GM19099 (cell line): ENCODE data around the gene SEC24D.

Experiments used
- POLR2A ChIP-seq: IDR thresholded peaks from 3 replicates; pipeline ENCODE4 v1.6.1; 2011; ENCODE audit warnings: low read depth; ENCODE audit not compliant: insufficient read length; ENCODE audit errors: extremely low read depth

SEC24D gene

GRCh38 chr4:118821590-118822293 is 14.2 kb downstream of the SEC24D start:
- TF ChIP-seq POLR2A: no peak

GRCh38 chr4:118817178-118817930 is 18.6 kb downstream of the SEC24D start:
- TF ChIP-seq POLR2A: no peak

GRCh38 chr4:118816538-118817177 is 19.3 kb downstream of the SEC24D start:
- no peak for TF ChIP-seq POLR2A

GRCh38 chr4:118814891-118815290 is 21.0 kb downstream of the SEC24D start:
- TF ChIP-seq POLR2A: no peak

- TF ChIP-seq POLR2A: no peak
Observed at GRCh38 chr4:118814058-118814457, 21.9 kb downstream of the SEC24D start.

GRCh38 chr4:118813561-118813960 is 22.4 kb downstream of the SEC24D start:
- TF ChIP-seq POLR2A: no peak

GRCh38 chr4:118811832-118812231 is 24.1 kb downstream of the SEC24D start:
- TF ChIP-seq POLR2A: no peak

- TF ChIP-seq POLR2A: no peak
Observed at GRCh38 chr4:118810991-118811764, 24.7 kb downstream of the SEC24D start.

- no peak for TF ChIP-seq POLR2A
Observed at GRCh38 chr4:118807659-118808058, 28.3 kb downstream of the SEC24D start.

GRCh38 chr4:118803253-118803652 is 32.7 kb downstream of the SEC24D start:
- TF ChIP-seq POLR2A: no peak

GRCh38 chr4:118801895-118802575 is 33.9 kb downstream of the SEC24D start:
- no peak for TF ChIP-seq POLR2A

GRCh38 chr4:118799231-118799942 is 36.5 kb downstream of the SEC24D start:
- no peak for TF ChIP-seq POLR2A

GRCh38 chr4:118798658-118799057 is 37.3 kb downstream of the SEC24D start:
- TF ChIP-seq POLR2A: no peak

- no peak for TF ChIP-seq POLR2A
Observed at GRCh38 chr4:118797558-118798142, 38.3 kb downstream of the SEC24D start.

- TF ChIP-seq POLR2A: no peak
Observed at GRCh38 chr4:118790544-118790943, 45.4 kb downstream of the SEC24D start.
